Endothelial cell of umbilical vein (primary cell): ENCODE results near the gene KANK2. TPM values are rescaled to one million over a fixed set of nuclear protein-coding genes. Genes with fewer than 3 reads are reported as not detected.

ENCODE experiments used
- BruUV-seq: library from RNA; stranded (reverse); fragments of 400-500 nt; replicated peaks from 2 replicates; lab custom pipeline; 2021; lab: Mats Ljungman, UMichigan
- CTCF ChIA-PET: fragments of 300-600, 350-600 bp; sonication (Branson Sonifier 250); formaldehyde crosslinking; loops from one replicate; lab custom pipeline; 2021; ENCODE audit warnings: antibody characterized with exemption, inconsistent platforms; lab: Charles Lee
- POLR2A ChIA-PET: fragments of 300-600, 350-600 bp; sonication (Branson Sonifier 250); formaldehyde crosslinking; loops from one replicate; lab custom pipeline; 2021; ENCODE audit warnings: antibody characterized with exemption, inconsistent platforms; lab: Charles Lee
- DNase-seq: peaks from one replicate; pipeline ENCODE4 v3.0.0-alpha.2; 2011; ENCODE audit warnings: low read depth, low spot score
- FAIRE-seq: peaks from 2 replicates; lab custom pipeline; 2011; peaks lifted over from hg19 to GRCh38; lab: Jason Lieb, UNC
- H2AFZ ChIP-seq: 2 replicates; pipeline ENCODE4 v1.6.0; 2012; ENCODE audit warnings: low read depth, low read length, control low read depth, inconsistent platforms
- H3K27ac ChIP-seq: 2 replicates; pipeline ENCODE4 v1.5.1; 2011; ENCODE audit warnings: low read depth, mild to moderate bottlenecking, control low read depth, low read length, moderate library complexity; ENCODE audit not compliant: insufficient read depth
- H3K27me3 ChIP-seq, 2 experiments: 2 replicates each; pipeline versions ENCODE4 v1.6.0 to v1.6.1; 2011; ENCODE audit warnings: low read length in 2 of 2, mixed read lengths in 1 of 2; ENCODE audit not compliant: control insufficient read depth in 2 of 2, insufficient read depth in 2 of 2
- H3K36me3 ChIP-seq, 2 experiments: 2 replicates in 1 of 2; 3 replicates in 1 of 2; pipeline ENCODE4 v1.5.1; 2011; ENCODE audit warnings: low read length in 2 of 2, mild to moderate bottlenecking in 1 of 2, moderate library complexity in 1 of 2; ENCODE audit not compliant: control insufficient read depth in 2 of 2, insufficient read depth in 2 of 2; ENCODE audit errors: extremely low read depth in 1 of 2
- H3K4me1 ChIP-seq: 3 replicates; pipeline ENCODE4 v1.5.1; 2011; ENCODE audit warnings: mild to moderate bottlenecking, low read length; ENCODE audit not compliant: control insufficient read depth, insufficient read depth; ENCODE audit errors: extremely low read depth
- H3K4me2 ChIP-seq: 2 replicates; pipeline ENCODE4 v1.6.1; 2011; ENCODE audit warnings: low read length, control low read depth, mixed read lengths; ENCODE audit not compliant: insufficient read depth
- H3K4me3 ChIP-seq, 3 experiments: fragments of 200-600 bp in 1 of 3; sonication (generic), shearing (Covaris generic) in 1 of 3; replicated peaks in 1 of 3; 2 replicates each; pipeline ENCODE4 v1.5.1; 2011 to 2016; ENCODE audit warnings: control low read depth in 3 of 3, low read length in 3 of 3, mild to moderate bottlenecking in 2 of 3, inconsistent platforms in 1 of 3, low read depth in 1 of 3, moderate library complexity in 1 of 3; ENCODE audit not compliant: insufficient read depth in 1 of 3
- H3K79me2 ChIP-seq: 2 replicates; pipeline ENCODE4 v1.6.0; 2012; ENCODE audit warnings: low read length, inconsistent platforms; ENCODE audit not compliant: control insufficient read depth, insufficient read depth
- H3K9ac ChIP-seq: replicated peaks from 2 replicates; pipeline ENCODE3; 2011; ENCODE audit warnings: low read length, control low read depth; ENCODE audit not compliant: insufficient read depth; ENCODE audit errors: extremely low read depth
- H3K9me1 ChIP-seq: replicated peaks from 3 replicates; pipeline ENCODE4 v1.6.0; 2011; ENCODE audit warnings: mild to moderate bottlenecking, low read length; ENCODE audit not compliant: control insufficient read depth, insufficient read depth; ENCODE audit errors: extremely low read depth
- H3K9me3 ChIP-seq: replicated peaks from 2 replicates; pipeline ENCODE4 v1.5.1; 2012; ENCODE audit warnings: low read length, inconsistent platforms; ENCODE audit not compliant: control insufficient read depth, insufficient read depth
- H4K20me1 ChIP-seq: replicated peaks from 2 replicates; pipeline ENCODE3; 2011; ENCODE audit warnings: mild to moderate bottlenecking, low read length; ENCODE audit not compliant: control insufficient read depth, insufficient read depth; ENCODE audit errors: extremely low read depth
- GATA2 ChIP-seq: IDR thresholded peaks from 2 replicates; pipeline ENCODE4 v1.7.0; 2011; ENCODE audit warnings: low read depth, mild to moderate bottlenecking, moderate library complexity, mixed read lengths, low read length; ENCODE audit not compliant: insufficient read length, insufficient read depth
- POLR2A ChIP-seq: IDR thresholded peaks from 2 replicates; pipeline ENCODE4 v1.6.1; 2012; ENCODE audit warnings: low read depth, mild to moderate bottlenecking, control low read depth, low read length
- POLR2AphosphoS5 ChIP-seq: IDR thresholded peaks from 2 replicates; pipeline ENCODE4 v1.6.1; 2012; ENCODE audit warnings: low read depth, mild to moderate bottlenecking, control low read depth, low read length, moderate library complexity; ENCODE audit not compliant: insufficient read depth
- dilution Hi-C: fragments of 300-500 bp; cut with MboI; formaldehyde crosslinking; loops from one replicate; pipeline ENCODE4 v1.15.0; 2019; ENCODE audit warnings: low sequenced_read_pairs; ENCODE audit not compliant: extremely low pct_ligation_motif_present
- intact Hi-C: fragments of 100-400 bp; cut with micrococcal nuclease; formaldehyde crosslinking; loops from one replicate; pipeline ENCODE4 v1.10.0; 2022
- polyA plus RNA-seq, 4 experiments: library from polyadenylated mRNA; depleted of rRNA in 3 of 4; stranded (reverse) in 3 of 4; unstranded in 1 of 4; fragments of >200 nt; gene quantifications; 2 replicates each; pipeline versions ENCODE4 v1.2.1 to v1.2.3, GENCODE V29; 2011 to 2012; ENCODE audit warnings: missing spikeins in 1 of 4
- total RNA-seq: library from RNA; stranded (reverse); gene quantifications from 2 replicates; pipeline ENCODE4 v1.2.3, GENCODE V29; 2021
- TF ChIP-seq, protein P1 (sequence below): IDR thresholded peaks from 2 replicates; pipeline ENCODE4 v1.6.1; 2011; ENCODE audit not compliant: insufficient read depth, insufficient read length
- TF ChIP-seq, protein P2 (sequence below), 2 donors: IDR thresholded peaks; 1 replicate in 1 of 2; 2 replicates in 1 of 2; pipeline ENCODE4 v1.5.1; 2011; ENCODE audit warnings: low read length in 2 of 2, mild to moderate bottlenecking in 2 of 2, moderate library complexity in 2 of 2, control low read depth in 1 of 2, inconsistent platforms in 1 of 2, low read depth in 1 of 2; ENCODE audit not compliant: insufficient read depth in 1 of 2; ENCODE audit errors: extremely low read depth in 1 of 2

KANK2 gene
- total and polyA plus RNA-seq, 2 donors (not counting 3 experiments of a cell fraction or from before 2014, with no cell fraction given): 41.7 to 77.9 TPM

DNA sequence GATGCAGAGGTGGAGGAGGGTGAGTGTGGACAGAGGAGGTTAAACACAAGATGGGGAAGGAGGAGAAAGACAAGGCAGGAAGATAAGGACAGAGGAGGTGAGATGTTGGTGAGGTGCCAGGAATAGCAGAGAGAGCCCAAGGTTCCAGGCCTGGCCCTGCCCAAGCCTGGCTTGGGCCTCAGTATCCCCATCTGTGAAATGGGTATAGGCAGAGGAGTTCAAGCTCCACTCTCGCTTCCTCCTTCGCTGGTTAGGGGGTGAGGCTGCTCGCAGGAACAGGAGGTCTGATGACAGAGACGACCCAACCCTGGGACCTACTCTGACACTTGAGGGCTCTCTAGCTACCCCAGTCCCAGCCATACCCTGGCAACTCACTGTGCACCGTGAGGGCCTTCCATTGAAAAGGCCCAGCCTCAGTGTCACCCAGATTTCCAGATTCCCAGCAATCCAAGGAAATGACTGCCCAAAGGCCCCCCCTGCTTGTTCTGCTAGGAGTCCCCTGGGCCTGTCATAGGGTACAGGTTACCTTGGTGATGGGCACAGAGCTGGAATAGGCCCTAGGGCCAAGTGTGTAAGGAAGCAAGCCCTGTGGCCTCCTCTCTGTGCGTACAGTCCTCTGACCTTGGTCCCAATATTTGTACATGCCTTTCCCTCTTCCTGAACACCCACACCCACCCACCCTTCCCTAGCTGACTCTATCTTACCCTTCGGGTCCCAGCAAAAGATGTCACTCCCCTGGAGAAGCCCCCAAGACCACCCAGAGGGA lies 33.5 kb upstream of the KANK2 start:
- Histone ChIP-seq H4K20me1 (no peaks in the 10 kb centered on the region), H3K4me1 (no peaks in the 10 kb centered on the region), H3K9ac (no peak overlapping the region), H3K9me1 (no peaks in the 10 kb centered on the region), H3K36me3 (peaks cover 12 to 37% of the 10 kb centered on the region in 2 experiments), H3K4me3 (no peak overlapping the region), H3K27ac (no peak overlapping the region), H3K79me2 (no peaks in the 10 kb centered on the region), H3K9me3 (no peaks in the 10 kb centered on the region), H2AFZ (no peak overlapping the region), H3K4me2 (no peak overlapping the region), H3K27me3 (no peaks in the 10 kb centered on the region)
- ChIA-PET CTCF (interaction anchor here (1.1 to 1.4 kb wide), 2 partner anchors 10 to 13 kb away, joined by 3 to 4 read pairs; no protein-coding TSS in a partner anchor), POLR2A (no interaction called here)
- intact Hi-C loops (no loop called here), dilution Hi-C loops (no loop called here)
- TF ChIP-seq POLR2A: peak; percentile 44
- TF ChIP-seq, protein P1, sequence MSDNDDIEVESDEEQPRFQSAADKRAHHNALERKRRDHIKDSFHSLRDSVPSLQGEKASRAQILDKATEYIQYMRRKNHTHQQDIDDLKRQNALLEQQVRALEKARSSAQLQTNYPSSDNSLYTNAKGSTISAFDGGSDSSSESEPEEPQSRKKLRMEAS: no peak
- FAIRE-seq (no peak), DNase-seq (no peak)
- BruUV-seq: no TSS peak

DNA sequence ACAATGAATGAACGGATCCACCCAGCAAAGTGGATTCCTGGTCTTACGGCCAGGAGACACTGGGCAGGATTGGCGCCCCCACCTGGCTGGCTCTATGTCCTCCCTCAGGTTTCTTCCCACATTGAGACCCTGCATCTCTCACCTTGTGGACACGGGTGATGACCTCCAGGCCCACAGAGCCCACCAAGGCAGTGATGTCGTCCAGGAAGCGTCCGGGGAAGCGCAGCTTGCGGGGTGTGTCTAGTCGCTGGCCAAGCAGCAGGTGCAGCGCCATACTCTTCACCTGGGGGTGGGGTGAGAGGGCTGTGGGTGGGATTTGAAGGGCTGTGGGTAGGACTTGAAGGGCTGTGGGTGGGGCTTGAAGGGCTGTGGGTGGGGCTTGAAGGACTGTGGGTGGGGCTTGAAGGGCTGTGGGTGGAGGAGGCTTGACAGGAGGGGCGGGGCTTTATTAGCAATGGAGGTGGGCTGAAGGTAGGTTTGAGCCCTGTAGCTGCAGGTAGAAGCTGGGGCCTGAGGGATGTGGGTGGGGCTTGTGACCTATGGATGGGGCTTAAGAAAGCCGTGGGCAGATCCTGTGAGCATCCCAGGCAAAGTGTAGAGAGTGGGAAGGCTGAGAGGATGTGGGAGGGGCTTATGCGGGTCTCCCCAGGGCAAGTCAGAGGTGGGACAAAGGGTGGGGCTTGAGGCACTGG lies 30.0 kb upstream of the KANK2 start:
- no peaks in the 10 kb centered on the region for H3K4me1 ChIP-seq
- H3K36me3 ChIP-seq: peaks cover 8 to 39% of the 10 kb centered on the region in 2 experiments
- H3K4me3 ChIP-seq: no peak overlapping the region
- no peaks in the 10 kb centered on the region for H3K79me2 ChIP-seq
- intact Hi-C loops: no loop called here
- H3K27ac ChIP-seq: no peak overlapping the region
- H3K4me2 ChIP-seq: no peak overlapping the region
- no peak overlapping the region for H3K9ac ChIP-seq
- H3K9me3 ChIP-seq: no peaks in the 10 kb centered on the region
- no peak overlapping the region for H2AFZ ChIP-seq
- dilution Hi-C loops: no loop called here
- BruUV-seq: no TSS peak
- FAIRE-seq (no peak), DNase-seq (peak; percentile 27)
- H3K9me1 ChIP-seq: no peaks in the 10 kb centered on the region
- TF ChIP-seq GATA2: no peak
- no peak for TF ChIP-seq POLR2AphosphoS5
- no peak for TF ChIP-seq POLR2A
- TF ChIP-seq, protein P2, sequence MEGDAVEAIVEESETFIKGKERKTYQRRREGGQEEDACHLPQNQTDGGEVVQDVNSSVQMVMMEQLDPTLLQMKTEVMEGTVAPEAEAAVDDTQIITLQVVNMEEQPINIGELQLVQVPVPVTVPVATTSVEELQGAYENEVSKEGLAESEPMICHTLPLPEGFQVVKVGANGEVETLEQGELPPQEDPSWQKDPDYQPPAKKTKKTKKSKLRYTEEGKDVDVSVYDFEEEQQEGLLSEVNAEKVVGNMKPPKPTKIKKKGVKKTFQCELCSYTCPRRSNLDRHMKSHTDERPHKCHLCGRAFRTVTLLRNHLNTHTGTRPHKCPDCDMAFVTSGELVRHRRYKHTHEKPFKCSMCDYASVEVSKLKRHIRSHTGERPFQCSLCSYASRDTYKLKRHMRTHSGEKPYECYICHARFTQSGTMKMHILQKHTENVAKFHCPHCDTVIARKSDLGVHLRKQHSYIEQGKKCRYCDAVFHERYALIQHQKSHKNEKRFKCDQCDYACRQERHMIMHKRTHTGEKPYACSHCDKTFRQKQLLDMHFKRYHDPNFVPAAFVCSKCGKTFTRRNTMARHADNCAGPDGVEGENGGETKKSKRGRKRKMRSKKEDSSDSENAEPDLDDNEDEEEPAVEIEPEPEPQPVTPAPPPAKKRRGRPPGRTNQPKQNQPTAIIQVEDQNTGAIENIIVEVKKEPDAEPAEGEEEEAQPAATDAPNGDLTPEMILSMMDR (IDR thresholded peaks at IDR 0.05; ENCODE audit: extremely low read depth in 1 of 2, insufficient read depth in 1 of 2, low read depth in 1 of 2, low read length in 2 of 2): peak in 1 of 2 donors; percentile 17
- no peaks in the 10 kb centered on the region for H3K27me3 ChIP-seq
- CTCF ChIA-PET: no interaction called here
- no peaks in the 10 kb centered on the region for H4K20me1 ChIP-seq
- POLR2A ChIA-PET: no interaction called here
